MM.1S (cell line): ENCODE data around the gene INPP5F.

Source experiments
- EZH2 ChIP-seq: fragments of 300-600 bp; sonication (generic); optimal IDR thresholded peaks from 2 replicates; pipeline ENCODE3; 2017; ENCODE audit warnings: low read depth, mild to moderate bottlenecking, antibody characterized with exemption, low read length, mixed read lengths
- EZH2phosphoT487 ChIP-seq: fragments of 300-600 bp; sonication (generic); IDR thresholded peaks from 2 replicates; pipeline ENCODE4 v1.6.1; 2018; ENCODE audit warnings: antibody characterized with exemption, low read length
- TF ChIP-seq, protein P1 (sequence below): fragments of 300-600 bp; sonication (generic); IDR thresholded peaks from 2 replicates; pipeline ENCODE4 v1.5.1; 2016; ENCODE audit warnings: antibody characterized with exemption, low read length, mixed read lengths

GRCh38 chr10:119761106-119761505, 35.3 kb downstream of the INPP5F start:
- TF ChIP-seq, protein P1, sequence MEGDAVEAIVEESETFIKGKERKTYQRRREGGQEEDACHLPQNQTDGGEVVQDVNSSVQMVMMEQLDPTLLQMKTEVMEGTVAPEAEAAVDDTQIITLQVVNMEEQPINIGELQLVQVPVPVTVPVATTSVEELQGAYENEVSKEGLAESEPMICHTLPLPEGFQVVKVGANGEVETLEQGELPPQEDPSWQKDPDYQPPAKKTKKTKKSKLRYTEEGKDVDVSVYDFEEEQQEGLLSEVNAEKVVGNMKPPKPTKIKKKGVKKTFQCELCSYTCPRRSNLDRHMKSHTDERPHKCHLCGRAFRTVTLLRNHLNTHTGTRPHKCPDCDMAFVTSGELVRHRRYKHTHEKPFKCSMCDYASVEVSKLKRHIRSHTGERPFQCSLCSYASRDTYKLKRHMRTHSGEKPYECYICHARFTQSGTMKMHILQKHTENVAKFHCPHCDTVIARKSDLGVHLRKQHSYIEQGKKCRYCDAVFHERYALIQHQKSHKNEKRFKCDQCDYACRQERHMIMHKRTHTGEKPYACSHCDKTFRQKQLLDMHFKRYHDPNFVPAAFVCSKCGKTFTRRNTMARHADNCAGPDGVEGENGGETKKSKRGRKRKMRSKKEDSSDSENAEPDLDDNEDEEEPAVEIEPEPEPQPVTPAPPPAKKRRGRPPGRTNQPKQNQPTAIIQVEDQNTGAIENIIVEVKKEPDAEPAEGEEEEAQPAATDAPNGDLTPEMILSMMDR = no peak
- TF ChIP-seq EZH2 (no peak), EZH2phosphoT487 (no peak)
